Hepatocyte (in vitro differentiated cells): Measurements from ENCODE around the gene SLC12A7. TPM values are rescaled to one million over a fixed set of nuclear protein-coding genes. Genes with fewer than 3 reads are reported as not detected.

Experiments used
- DNase-seq: peaks from one replicate; pipeline ENCODE4 v3.0.0-alpha.2; 2016; ENCODE audit warnings: low spot score
- H2AFZ ChIP-seq: fragments of 200-600 bp; sonication (generic); 2 replicates; pipeline ENCODE4 v1.6.0; 2016; ENCODE audit warnings: antibody characterized with exemption, mild to moderate bottlenecking
- H3K27ac ChIP-seq: fragments of 200-600 bp; sonication (generic); 2 replicates; pipeline ENCODE4 v1.5.1; 2016; ENCODE audit warnings: mild to moderate bottlenecking
- H3K27me3 ChIP-seq: fragments of 200-600 bp; sonication (generic); 2 replicates; pipeline ENCODE4 v1.6.1; 2016
- H3K36me3 ChIP-seq: fragments of 200-600 bp; sonication (generic); replicated peaks from 2 replicates; pipeline ENCODE4 v1.5.1; 2016; ENCODE audit warnings: low read depth; ENCODE audit not compliant: insufficient read depth
- H3K4me1 ChIP-seq: fragments of 200-600 bp; sonication (generic); 2 replicates; pipeline ENCODE4 v1.5.1; 2016; ENCODE audit warnings: mild to moderate bottlenecking, moderate library complexity; ENCODE audit not compliant: insufficient read depth
- H3K4me2 ChIP-seq: fragments of 200-600 bp; sonication (generic); 2 replicates; pipeline ENCODE4 v1.6.0; 2016
- H3K4me3 ChIP-seq: fragments of 200-600 bp; sonication (generic); 2 replicates; pipeline ENCODE4 v1.5.1; 2016; ENCODE audit warnings: mild to moderate bottlenecking
- H3K79me2 ChIP-seq: fragments of 200-600 bp; sonication (generic); 2 replicates; pipeline ENCODE4 v1.6.0; 2017; ENCODE audit warnings: mild to moderate bottlenecking
- H3K9me2 ChIP-seq: fragments of 200-600 bp; sonication (generic); replicated peaks from 2 replicates; pipeline ENCODE4 v1.6.0; 2017; ENCODE audit warnings: mild to moderate bottlenecking; ENCODE audit not compliant: insufficient read depth
- H3K9me3 ChIP-seq: fragments of 200-600 bp; sonication (generic); 2 replicates; pipeline ENCODE4 v1.5.1; 2016; ENCODE audit warnings: low read depth, mild to moderate bottlenecking
- H4K20me1 ChIP-seq: fragments of 200-600 bp; sonication (generic); 2 replicates; pipeline ENCODE4 v1.6.0; 2016; ENCODE audit warnings: mild to moderate bottlenecking; ENCODE audit not compliant: insufficient read depth, poor library complexity, severe bottlenecking
- CTCF ChIP-seq: fragments of 200-600 bp; sonication (generic); IDR thresholded peaks from 2 replicates; pipeline ENCODE4 v1.5.1; 2016; ENCODE audit warnings: antibody characterized with exemption, mild to moderate bottlenecking; ENCODE audit not compliant: poor library complexity
- EZH2 ChIP-seq: fragments of 200-600 bp; sonication (generic); IDR thresholded peaks from 2 replicates; pipeline ENCODE4 v1.6.1; 2016; ENCODE audit warnings: antibody characterized with exemption, mild to moderate bottlenecking, borderline replicate concordance
- EZH2phosphoT487 ChIP-seq: fragments of 200-600 bp; sonication (generic); IDR thresholded peaks from one replicate; pipeline ENCODE4 v1.6.1; 2018; ENCODE audit warnings: antibody characterized with exemption, mild to moderate bottlenecking, low read depth, moderate library complexity; ENCODE audit not compliant: unreplicated experiment, severe bottlenecking
- WGBS: methylation state at CpG from one replicate; pipeline ENCODE4 v1.1.6; 2016; ENCODE audit warnings: low lambda C conversion rate; ENCODE audit errors: missing lambda C conversion rate; 5-methylcytosine and 5-hydroxymethylcytosine counted together
- polyA plus RNA-seq: library from polyadenylated mRNA; unstranded; fragments of >200 nt; fragmentation: Nextera tagmentation; extraction: Ambion mirVana; gene quantifications from 2 replicates; pipeline ENCODE4 v1.2.1, GENCODE V29; 2016
- total RNA-seq: library from RNA; depleted of rRNA; stranded (reverse); fragments of >200 nt; gene quantifications from 2 replicates; pipeline ENCODE4 v1.2.3, GENCODE V29; 2014

The SLC12A7 gene
- total and polyA plus RNA-seq, 2 experiments from 2014 or later = 30.2 to 34.3 TPM

- H3K79me2 ChIP-seq = no peaks in the 10 kb centered on the region
- H4K20me1 ChIP-seq = no peaks in the 10 kb centered on the region
- 90% methylated on average over 7 of the region's 7 CpGs for WGBS
- H3K9me3 ChIP-seq = no peaks in the 10 kb centered on the region
- no peak overlapping the region for H3K27ac ChIP-seq
- no peaks in the 10 kb centered on the region for H3K4me1 ChIP-seq
- no peaks in the 10 kb centered on the region for H3K27me3 ChIP-seq
- H3K4me3 ChIP-seq = no peak overlapping the region
- no peak overlapping the region for H3K4me2 ChIP-seq
- no peak for DNase-seq
- H3K9me2 ChIP-seq = no peaks in the 10 kb centered on the region
- TF ChIP-seq EZH2phosphoT487 = no peak
- no peak for TF ChIP-seq EZH2
- no peak for TF ChIP-seq CTCF
- H3K36me3 ChIP-seq = no peaks in the 10 kb centered on the region
- H2AFZ ChIP-seq = no peak overlapping the region
These were observed 68.5 kb downstream of the SLC12A7 start for GRCh38 chr5:1043327-1043726.

- Histone ChIP-seq H3K79me2 (no peaks in the 10 kb centered on the region), H3K36me3 (no peaks in the 10 kb centered on the region), H2AFZ (no peak overlapping the region), H3K27me3 (no peaks in the 10 kb centered on the region), H3K4me2 (no peak overlapping the region), H3K27ac (no peak overlapping the region), H3K9me3 (no peaks in the 10 kb centered on the region), H3K4me1 (no peaks in the 10 kb centered on the region), H4K20me1 (no peaks in the 10 kb centered on the region), H3K9me2 (no peaks in the 10 kb centered on the region), H3K4me3 (no peak overlapping the region)
- 91% methylated on average over 6 of the region's 7 CpGs for WGBS
- TF ChIP-seq EZH2phosphoT487 (no peak), CTCF (no peak), EZH2 (no peak)
- DNase-seq = no peak
These were observed 69.2 kb downstream of the SLC12A7 start for GRCh38 chr5:1042626-1043025.

GRCh38 chr5:1041225-1042143 is 70.4 kb downstream of the SLC12A7 start:
- Histone ChIP-seq H3K4me3 (no peak overlapping the region), H3K4me2 (no peak overlapping the region), H3K36me3 (no peaks in the 10 kb centered on the region), H4K20me1 (no peaks in the 10 kb centered on the region), H3K4me1 (no peaks in the 10 kb centered on the region), H3K27me3 (no peaks in the 10 kb centered on the region), H2AFZ (no peak overlapping the region), H3K9me3 (no peaks in the 10 kb centered on the region), H3K79me2 (no peaks in the 10 kb centered on the region), H3K27ac (no peak overlapping the region), H3K9me2 (no peaks in the 10 kb centered on the region)
- WGBS = 95% methylated on average over 15 of the region's 15 CpGs
- no peak for DNase-seq
- TF ChIP-seq EZH2 (no peak), CTCF (no peak), EZH2phosphoT487 (no peak)
